DMS 273 treated with DMSO at 0.1 percent for 48 hours (cell line): ENCODE measurements around the gene GNAQ.

ENCODE experiments used
- DNase-seq: peaks from one replicate; lab custom pipeline; 2025; lab: John Stamatoyannopoulos, UW

Gene GNAQ

DNA sequence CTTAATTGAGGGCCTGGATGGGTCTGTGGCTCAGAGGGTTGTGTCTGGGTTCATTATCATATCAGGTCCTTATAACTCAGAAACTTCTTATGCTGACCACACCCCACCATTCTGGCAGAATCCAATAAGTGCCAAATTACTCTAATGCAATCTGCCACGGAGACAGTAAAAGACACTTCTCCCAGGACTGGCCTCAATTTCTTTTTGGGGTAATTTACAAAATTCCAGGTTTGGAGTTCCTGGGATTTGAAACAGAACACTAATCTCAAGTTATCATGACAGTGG, 187.8 kb downstream of the GNAQ start:
- DNase-seq: no peak

DNA sequence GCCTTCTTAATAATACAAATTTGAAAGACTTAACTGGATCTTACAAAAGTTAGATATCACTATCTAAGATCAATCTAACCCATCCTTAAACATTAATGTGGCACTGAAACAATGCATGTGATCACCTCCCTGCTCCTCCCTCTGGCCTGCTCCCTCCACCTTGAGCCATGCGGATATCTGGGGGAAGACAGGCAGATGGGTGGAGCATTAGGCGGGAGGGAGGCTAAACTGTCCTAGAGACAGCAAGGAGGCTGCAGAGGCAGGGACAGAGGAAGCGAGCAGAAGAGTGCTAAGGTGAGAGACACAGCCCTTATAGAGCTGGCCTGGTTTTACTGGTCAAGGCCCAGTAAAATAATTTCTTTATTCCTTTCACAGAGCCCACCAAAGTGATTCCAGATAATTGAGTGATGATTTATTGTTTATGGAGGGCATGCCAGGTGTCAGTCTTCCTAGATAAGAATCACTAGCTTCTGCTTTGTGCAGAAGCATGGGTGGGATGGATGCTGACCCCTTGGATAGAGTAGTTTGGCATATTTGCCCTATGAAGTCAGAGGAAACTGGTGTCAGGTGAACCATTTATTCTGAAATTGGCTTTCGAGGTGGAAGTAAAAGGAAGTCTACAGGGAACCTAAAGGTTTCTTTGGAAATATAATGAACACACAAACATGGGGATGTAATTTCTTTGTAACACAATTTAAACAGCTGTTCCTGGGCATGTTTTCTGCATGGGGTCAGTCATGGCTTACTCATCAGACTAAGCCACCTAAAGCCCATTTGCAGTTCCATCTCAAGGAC, 188.3 kb downstream of the GNAQ start:
- DNase-seq: no peak

DNA sequence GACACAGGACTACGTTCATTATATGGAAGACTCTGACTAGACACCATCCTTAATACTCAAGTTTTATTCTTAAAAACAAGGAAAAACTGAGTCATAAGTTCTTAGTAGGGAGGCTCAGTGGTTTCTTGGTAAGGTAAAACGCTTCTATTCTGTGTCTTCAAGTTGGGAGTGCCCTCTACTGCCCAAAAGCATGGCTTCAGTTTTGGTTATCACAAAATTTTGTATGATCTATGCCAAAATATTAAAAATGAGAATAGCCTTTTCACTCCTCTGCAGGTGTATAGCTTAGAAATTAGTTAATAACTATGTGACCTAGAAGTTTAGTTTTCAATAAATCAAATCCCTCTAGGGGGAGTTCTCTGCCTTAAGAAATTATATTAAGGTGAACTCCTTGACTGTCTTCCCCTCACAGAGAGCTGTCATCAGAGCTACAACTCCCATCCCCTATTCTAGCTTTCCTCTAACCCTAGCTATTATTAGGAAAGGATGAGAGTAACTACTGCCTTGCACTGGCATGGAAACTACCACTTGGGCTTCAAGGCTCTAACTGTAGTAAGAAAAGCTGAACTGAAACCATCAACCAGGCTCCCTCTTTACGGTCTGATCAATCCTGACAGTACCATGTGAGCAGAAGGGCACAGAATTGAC, 189.7 kb downstream of the GNAQ start:
- no peak for DNase-seq

DNA sequence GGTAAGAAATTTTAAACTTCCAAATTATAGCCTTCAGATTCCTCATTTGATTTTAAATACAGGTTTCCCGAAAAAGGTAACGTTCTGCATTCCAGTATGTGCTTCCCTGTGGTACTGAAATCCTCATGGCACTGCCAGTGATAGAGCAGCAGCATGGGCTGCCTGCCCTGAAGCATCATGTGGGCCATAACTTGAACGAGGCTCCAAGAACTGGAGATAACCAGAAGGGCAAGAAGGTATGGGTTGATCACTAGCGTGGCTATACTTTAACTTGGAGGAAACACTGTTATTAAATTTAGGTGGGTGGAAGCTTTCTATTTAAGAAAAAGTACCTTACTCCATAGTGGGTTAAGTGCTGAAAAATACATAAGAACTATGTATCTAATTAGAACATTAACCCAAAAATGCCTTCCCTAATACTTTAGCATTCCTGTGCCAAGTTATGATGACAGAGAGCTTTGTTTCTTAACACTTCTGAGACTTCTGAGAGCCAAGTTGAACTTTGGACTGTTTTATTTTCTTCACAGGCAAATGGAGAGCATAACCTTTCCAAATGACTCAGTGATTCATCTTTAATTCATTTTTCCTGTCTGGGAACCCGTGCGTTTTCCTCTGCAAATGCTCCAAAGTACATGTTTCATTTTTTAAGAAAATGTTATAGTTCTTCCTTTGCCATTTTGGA, 192.0 kb downstream of the GNAQ start:
- DNase-seq: no peak

DNA sequence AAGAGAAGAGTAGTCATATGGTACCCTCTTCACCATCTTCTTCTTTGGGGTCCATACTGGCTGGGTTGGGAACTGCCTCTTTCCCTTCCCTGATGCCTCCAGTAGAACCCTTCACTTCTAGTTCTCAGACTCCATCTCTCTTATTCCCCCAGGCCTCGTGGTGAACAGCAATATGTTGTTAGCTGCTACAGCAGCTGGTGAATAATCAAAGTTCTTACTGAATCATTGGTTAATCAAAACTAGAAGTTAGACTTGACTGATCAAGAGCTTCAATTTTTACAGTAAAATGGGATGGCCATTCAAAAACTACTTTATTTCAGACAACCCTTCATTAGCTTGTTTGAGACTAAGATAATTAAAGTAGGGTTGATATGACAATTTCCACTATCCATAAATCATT, 192.6 kb downstream of the GNAQ start:
- no peak for DNase-seq

DNA sequence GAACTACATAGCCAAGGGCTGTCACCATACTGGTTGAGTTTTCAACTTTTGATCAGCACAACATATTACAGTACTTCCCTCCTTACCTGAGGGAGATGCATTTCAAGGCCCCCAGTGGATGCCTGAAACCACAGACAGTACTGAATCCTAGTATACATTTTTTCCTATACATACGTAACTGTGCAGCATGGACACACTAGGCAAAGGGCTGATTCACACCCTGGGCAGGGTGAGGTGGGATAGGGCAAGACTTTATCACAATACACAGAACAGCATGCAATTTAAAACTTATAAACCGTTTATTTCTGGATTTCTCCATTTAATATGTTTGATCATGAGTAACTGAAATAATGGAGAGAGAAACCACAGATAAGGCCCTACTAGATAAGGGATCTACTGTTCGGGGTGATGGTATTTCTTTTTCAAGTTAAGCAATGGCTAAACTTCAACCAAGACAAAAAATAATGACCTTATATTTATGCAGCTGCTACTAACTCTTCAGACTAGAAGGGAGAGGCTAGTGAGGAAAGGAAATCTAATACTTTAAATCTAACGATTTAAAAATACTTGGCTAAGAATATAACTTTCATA, 196.6 kb downstream of the GNAQ start:
- no peak for DNase-seq

DNA sequence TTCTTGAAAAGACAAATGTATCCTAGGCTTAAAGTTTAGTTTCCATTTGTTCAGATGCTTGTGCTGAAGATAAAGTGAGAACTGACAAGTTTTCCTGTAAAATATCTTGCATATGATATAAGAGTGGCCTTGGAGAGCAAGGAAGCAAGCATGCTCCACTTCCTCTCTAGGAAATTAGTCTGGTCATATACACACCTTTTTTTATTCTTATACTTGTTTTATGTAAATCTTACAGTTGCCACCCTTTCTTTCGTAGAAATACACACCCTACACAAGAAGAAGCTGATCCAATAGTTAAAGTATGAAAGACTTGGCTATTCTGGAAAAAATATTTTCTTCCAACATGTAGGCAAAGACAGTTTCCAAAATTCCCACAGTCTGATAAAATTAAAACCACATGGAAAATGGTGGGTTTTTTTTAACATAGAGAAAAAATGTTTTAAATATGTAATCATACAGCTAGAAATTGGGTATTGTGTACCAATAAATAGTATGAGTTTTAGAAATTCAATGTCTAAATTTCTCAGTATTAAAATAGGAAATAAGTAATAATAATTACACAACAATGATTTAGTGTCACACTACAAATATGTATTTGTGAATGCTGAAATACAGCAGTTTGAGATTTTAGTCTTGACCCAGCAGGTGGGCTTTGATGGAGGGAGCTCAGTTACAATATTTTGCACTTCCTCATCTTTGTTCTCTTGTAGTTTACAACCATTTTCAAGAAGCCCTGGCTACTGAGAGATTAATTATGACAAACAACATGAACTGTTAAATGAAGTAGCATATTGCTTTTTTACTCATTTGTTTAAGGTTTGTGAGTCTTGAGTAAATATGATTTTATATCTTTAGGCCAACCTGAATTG, 197.8 kb downstream of the GNAQ start:
- no peak for DNase-seq

DNA sequence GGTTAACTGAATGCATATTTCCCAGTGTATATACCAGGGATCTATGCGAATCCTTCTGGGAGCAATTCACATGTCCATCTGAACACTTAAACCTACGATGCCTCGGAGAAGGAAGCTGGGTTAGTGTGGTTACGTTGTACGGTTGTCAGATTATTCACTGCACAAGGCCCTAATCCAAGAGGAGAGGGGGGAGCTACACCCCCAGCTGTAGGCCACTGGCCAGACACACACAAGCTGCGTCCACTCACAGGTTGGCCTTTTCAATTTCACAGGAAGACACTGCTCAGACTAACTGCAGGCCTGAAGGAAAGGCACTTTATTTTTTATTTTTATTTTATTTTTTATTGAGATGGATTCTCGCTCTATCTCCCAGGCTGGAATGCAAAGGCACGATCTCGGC, 199.0 kb downstream of the GNAQ start:
- no peak for DNase-seq

DNA sequence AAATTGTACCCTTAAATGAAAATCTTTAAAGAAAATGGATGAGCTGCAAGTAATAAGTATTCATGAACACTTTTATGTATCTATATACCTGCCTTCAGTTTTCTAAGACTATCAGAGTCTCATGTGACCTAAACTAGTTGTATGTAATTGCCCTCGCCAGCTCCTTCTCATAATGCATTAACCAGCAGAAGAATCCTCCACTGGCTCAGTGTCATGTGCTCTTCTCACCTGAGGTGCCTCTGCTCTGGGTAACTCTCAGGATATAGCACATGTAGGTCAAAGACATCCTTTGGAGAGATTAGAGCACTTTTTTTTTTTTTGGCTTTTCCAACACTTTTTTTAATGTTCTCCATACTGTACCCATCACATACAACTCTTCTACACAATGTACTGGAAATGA, 199.8 kb downstream of the GNAQ start:
- DNase-seq: no peak

DNA sequence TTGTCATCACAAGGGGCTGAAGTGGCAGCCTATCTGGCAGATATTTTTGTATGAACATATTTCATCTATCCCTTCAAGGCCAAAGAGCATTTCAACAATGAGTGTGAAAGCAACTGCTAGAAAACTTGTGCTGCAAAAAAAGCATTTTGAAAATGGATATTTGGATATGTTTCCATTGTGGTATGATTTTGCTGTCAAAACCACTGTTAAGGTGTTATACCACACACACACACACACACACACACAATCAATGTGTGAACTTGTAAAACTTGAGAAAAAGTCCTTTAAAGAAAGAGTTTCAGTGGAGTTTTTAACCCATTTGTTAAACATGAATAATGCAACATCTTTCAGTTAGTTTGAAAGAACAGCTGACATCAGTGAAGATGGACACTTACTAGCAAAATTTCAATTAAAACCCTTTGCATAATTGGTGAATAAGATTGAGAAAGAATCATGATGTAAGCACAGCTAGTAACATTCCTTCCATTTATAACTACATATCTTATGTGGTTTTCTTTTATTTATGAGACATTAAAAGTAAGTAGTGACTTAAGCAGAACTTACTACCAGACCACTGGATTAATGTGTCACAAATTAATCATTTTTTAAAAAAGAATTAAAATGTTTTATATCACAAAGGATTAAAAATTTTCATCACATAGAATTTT, 200.9 kb downstream of the GNAQ start:
- DNase-seq: no peak

DNA sequence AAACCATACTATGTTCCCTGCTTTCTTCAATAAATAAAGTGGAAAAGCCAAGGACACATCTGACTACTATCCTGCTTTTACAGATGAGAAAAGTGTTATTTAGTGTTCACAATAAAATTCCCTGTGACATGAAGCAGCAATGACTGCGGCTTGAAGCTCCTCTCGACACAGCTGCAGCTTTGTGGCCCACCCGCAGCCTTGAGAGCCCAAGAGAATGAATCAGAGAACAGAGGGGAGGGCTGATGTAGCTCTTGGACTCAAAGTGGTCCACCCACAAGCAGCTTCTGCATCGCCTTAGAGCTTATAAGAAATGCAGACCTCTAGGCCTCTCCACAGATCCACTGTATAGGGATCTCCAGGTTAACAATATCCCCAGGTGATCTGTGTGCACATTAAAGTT, 202.2 kb downstream of the GNAQ start:
- no peak for DNase-seq

DNA sequence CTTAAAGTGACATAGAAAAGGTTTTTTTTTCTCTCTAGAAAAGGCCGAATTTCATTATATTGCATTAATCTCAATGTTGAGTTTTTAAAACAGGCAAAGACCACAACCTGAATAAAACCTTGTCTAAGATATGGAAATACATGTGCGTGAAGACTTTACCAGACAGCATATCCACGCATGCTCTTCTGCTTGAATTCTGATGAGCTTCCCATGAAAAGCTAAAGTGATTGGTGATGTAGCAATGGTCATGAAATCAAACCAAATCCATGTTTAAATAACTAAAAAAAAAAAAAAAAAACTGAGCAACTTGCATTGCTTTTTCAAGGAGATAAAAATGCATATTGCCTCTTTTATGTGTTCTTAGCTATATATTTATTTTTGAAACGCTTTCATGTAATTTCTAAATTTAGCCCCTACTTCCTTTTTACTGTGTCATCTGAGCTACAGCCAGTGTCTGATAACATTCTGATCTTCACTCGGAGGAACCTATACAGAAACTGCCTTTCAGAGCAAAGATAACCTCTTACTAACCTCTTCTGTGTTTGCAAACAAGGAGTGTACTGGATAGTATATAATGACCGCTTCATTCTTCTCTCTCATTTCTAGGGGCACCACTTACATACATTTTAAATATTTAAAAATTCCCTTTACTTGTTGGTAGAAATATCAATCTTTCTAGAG, 204.4 kb downstream of the GNAQ start:
- DNase-seq: no peak

DNA sequence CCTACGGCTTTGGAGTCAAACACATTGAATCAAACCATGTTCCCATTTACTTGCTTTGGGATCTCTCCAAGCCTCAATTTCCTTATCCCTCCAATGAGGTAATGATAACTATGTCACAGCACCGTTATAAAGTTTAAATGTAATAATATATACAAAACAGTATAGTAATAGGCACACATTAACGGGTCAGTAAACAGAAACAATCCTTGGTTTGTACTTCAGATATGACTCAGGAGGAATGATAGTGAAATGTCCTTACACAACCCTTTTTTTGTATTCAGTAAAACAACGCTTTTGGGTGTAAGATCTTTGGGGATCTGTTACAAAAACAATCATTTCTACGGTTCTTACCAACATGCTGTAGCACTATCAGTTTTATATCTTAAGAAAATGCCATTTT, 205.0 kb downstream of the GNAQ start:
- DNase-seq: no peak

DNA sequence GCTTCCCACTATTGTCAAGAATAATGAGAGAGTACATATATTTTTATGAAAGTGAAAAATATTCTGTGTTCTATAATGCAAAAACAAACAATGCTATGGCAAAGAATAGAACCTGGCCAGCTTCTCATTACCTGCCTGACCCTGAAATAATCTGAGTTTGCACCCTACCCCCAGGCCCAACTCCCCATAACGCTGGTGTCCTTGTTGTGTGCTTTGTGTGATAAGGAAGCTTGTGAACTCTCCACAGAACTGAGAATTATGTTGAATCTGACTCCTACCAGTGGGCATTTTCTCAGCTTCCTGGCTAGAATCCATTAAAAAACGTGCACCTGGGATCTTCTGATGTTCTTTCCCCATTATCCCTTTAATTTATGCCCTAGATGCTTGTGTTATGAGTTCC, 205.5 kb downstream of the GNAQ start:
- no peak for DNase-seq

DNA sequence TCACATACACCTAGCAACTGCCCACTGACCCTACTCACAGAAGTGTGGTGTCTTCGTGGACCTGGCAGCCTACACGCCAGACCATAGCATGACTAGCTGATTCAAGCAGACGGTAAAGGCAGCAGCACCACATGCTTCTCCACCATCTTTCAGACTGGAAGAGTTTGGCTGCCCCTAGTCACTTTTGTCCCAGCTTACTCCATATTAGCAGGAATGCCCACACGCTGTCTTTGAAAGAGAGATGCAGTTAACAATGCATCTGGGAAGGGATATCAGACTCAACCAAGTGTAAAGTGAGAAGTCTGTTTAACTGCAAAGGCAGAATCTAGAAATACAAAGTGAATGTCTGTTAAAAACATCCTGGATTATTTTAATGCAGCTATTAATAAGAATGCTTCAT, 206.2 kb downstream of the GNAQ start:
- no peak for DNase-seq

DNA sequence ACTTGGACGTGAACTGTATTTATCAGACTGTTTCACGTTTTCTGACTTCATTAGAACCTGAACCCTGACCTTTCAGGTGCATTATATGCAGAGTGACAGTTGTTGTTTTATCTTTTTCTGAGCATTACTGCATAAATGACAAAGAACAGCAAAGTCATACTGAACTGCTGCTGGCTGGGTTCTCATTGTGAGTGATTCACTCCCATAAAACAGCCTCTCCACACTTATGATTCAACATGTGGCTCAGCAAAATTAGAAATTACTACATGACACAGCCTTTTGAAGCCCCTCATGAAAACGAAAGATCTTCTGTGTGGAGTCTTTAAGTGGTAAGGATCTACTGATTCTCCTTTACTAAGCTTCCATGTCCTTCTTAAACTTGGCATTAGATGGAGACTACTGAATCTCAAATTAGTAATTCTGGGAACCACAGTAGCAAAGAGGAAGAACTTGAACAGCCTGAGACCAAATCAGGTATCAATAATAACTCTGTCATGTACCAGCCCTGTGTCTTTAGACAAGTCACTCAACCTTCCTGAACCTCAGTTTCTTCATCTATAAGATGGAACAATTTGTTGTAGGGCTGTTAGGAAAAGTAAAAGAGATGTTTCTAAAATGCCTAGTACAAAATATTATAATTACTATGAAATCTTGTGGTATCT, 211.2 kb downstream of the GNAQ start:
- no peak for DNase-seq

DNA sequence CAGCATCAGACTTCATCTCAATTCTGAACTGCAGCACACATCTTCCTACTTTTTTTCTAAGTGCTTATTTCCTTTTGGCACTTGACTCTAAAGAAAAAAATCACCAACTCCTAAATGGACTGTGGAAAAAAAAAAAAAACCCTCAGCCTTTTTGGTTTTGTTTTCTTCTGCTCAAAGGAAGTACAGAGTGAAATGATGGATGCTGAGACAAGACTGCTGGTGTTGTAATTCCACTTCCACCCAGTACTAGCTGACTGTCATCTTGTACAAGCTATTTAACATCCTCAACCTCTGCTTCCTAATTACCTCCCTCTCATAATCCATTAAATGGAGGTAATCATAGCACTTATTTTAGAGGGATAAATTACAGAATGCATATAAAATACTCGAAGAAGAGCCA, 212.0 kb downstream of the GNAQ start:
- DNase-seq: no peak

DNA sequence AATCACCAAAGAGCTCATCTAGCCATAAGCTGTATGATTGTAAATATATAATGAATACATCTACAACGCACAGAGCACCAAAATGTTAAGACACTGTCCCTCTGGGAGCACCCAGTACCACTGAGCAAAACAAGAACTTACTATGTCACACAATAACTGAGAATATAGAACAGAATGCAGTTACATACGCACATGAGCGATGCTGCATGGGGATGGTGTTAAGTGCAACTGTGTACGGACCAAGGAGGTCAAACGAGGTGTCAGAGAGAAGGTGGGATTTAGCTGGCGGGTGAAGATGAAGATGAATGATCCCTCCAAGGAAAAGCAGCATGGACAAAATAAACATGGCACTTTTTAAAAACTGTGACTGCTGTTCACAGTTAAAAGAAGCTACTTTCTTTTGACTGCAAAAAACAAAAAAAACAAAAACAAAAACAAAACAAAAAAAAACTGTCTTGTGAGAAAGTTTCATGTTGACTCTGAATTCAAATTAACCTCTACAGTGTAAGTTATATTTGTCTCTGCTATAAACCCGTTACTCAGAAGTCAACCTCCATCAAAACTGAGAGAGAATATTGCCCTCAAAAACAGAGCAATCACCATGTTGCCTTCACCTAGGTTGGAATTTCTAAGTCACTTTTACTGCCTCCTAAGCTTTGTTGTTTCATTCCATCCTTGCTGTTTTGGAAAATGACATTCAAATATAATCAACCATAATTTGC, 213.9 kb downstream of the GNAQ start:
- no peak for DNase-seq

DNA sequence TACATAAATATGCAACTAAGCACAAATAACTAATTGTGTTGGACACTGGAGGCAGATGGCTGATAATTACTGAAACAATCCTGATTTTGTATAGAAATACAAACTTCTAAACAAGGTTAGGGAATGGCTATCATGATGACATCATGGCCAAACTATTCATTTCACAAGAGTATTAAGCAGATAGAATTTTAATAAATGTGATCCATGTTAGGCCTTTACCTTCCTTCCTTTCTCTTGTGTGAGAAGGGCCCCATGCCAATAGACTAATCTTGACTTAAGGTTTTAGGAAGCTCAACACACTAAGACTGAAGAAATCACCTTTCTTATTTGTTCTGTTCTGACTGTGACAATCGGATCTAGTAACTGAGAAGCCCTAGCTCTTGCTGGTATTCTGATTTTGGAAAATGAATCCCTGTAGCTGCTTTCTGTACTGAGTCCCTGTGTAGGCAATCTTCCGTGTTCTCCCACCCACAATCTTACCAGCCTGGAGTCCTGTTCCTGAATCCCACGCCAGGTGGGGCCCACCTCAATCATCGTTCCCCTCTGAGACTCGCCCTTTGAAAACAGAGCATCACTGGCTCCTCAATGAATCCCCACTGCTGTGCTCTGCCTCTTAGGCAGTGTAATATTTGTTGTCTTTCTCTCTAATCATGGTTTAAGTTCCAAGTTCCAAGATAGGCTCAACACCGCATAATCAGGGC, 214.8 kb downstream of the GNAQ start:
- DNase-seq: no peak
